GM18519 (cell line): ENCODE measurements around the gene HS2ST1.
A peak's percentile ranks its signal among the peaks of the same experiment; 100 is the strongest.
"Not testable (repeated sequence)": the region's sequence is repeated elsewhere in the genome, so short reads cannot be mapped to it uniquely, and the experiment has no call there.

ENCODE experiments used
- ATAC-seq: cut with Tn5 transposase; IDR thresholded peaks from one replicate; pipeline ENCODE4 v1.9.1; 2021; ENCODE audit warnings: mild to moderate bottlenecking, moderate library complexity; ENCODE audit not compliant: unreplicated experiment, low FRiP score

HS2ST1 gene

DNA sequence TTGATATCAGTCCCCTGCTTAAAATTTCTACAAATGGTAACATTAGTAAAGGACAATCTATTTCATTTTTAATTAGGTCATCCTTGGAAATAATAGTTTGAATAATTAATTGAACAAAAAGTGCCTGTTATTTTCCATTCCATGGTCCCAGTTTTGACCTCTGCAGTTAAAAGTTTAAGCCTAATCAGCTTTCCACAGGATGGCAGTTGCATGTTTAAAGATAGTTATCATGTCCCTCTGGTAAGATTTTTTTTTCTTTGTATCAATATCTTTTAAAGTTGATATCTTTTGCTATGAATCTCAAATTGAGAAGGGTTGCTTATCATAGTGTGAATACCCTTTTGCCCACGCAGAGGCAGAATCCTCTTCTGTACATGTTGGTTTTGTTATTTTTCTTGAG is 90.4 kb downstream of the HS2ST1 start:
- ATAC-seq = no peak

DNA sequence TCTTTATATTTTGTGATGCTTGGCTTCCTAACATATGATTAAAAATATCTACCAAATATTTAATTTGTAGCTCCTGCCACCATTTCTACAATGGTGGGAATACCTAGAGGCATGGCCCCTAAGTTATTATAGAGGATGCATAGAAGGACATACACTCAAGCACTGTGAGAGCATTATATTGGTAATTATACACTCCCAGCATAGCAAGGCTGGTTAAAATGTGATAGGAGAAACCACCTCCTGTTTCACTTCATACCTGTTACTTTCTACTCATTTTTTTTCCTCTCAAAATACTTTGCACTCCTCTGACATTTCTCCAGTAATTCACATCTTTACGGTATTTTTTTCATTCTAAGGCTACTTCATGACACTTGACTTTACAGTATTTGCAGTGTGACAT is 92.9 kb downstream of the HS2ST1 start:
- ATAC-seq = no peak

GRCh38 chr1:87013385-87013784 is 99.0 kb downstream of the HS2ST1 start:
- ATAC-seq = not testable (repeated sequence)

DNA sequence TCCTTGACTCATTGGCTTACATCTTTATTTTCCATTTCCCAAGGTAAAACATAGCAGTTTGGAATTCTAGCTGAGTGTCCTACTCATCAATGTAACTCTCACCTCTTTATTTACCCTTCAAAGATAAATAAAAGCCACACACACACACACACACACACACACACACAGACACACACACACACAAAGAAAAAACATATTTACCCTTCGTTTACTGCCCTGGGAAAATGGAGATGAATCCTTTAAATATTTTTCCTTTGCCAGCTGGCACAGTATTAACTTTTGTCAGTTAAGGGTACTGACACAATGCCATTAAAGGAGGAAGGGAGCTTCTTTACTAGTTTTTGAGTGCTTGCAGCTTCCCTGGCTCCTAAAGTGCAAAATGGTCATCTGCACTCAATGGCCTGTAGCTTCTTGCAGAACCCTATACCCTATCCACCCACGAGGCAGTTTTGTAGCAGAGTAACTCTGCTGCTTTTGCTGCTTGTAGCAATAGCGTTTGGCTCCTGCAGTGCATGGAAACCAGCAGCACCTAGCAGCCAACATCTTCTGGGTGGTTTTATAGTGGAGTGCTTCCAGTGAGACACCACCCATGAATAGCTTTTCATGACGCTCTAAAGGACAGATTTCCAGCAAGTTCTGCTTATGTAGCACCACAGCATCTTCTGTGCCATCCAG is 103.7 kb downstream of the HS2ST1 start:
- ATAC-seq = no peak

DNA sequence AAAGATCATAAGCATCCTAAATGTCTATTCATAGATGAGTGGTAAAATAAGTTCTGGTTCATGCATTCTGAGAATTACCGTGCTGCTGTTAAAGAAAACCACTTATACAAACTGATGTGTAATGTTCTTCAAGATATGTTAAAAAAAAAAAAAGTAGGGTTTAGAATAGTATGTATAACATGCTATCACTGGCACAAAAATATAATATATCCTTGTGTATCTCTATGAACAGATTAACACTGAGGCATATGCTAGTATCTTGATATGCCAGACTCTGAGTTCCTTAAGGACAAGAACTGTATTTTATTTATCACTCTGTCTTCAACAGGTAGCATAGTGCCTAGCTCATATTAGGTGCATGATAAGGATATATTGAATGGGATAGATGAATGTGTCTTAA is 108.9 kb downstream of the HS2ST1 start:
- ATAC-seq = no peak

- peak; percentile 76 for ATAC-seq
Observed at GRCh38 chr1:87024936-87025540, 110.6 kb downstream of the HS2ST1 start.

DNA sequence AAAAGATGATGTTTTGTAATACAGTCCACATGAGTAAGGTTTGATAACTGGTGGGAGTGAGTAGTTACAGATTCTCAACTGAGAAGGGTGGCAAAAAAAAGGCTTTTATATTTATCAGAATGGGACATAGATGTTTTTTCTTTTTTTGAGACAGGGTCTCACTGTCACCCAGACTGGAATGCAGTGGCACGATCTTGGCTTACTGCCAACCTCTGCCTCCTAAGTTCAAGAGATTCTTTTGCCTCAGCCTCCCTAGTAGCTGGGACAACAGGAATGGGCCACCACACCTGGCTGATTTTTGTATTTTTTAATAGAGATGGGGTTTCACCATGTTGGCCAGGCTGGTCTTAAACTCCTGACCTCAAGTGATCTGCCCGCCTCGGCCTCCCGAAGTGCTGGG is 113.1 kb downstream of the HS2ST1 start:
- not testable (repeated sequence) for ATAC-seq

DNA sequence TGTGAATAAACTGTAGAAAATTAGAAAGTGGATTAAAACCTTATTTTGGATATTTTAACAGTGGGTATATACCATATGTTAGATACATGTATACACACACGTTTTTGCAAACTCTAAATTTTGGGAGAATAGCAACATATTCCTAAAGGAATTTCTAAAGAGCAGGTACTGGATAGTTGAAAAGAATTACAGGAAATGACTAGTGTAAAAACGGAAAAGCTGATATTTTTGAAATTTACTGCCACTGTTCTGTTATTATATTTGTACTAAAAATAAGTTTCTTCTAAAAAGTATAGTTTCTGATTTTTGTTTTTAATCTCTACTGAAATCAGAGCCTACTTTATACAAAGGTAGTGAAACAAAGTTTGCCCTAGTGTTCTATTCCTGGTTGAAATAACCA is 114.1 kb downstream of the HS2ST1 start:
- no peak for ATAC-seq

GRCh38 chr1:87030740-87031690 is 116.6 kb downstream of the HS2ST1 start:
- ATAC-seq = peak; percentile 92

GRCh38 chr1:87034351-87034750 is 119.9 kb downstream of the HS2ST1 start:
- ATAC-seq = no peak

DNA sequence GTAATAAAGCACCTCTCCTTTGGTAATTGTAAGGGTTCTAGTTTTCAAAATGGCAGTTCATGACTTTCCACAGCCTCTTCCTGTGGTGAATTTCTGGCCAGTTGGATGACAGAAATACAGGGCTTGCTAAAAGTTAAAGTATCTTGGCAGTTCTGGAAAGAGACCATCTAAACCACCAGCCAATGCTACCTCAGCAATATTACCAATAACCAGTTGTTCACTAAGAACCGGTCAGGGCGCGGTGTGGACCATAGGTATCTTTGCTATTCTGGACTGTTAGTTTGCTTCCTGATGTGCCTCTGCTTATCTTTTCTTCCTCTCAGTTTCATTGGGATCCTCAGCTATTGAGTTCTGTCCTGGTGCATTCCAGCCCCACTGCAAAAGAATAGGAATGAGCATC is 124.7 kb downstream of the HS2ST1 start:
- ATAC-seq = no peak

DNA sequence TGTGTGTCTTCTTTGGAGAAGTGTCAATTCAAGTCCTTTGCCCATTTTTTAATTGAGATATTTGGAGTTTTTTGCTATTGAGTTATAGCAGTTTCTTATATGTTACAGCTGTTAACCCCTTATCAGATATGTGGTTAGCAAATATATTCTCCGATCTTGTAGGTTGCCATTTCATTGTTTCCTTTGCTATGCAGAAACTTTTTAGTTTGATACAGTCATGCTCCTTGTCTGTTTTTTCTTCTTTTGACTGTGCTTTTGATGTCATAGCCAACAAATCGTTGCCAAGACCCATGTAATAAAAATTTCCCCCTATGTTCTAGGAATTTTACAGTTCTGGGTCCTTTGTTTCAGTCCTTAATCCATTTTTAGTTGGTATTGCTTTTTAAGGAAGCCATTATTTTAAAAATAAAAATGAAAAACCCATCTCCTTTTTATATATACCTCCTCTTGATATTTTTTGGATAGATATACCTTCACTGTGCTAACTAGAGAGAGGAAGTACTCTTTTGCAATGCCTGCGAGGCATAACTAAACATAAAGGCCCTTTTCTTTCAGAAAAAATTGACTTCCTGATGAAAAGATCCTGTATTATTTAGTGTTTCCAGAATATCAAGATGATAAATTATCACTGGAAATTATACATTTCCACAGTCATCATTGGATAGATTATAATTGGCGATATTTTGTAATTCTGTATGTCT is 127.8 kb downstream of the HS2ST1 start:
- no peak for ATAC-seq

GRCh38 chr1:87044424-87044823 is 130.0 kb downstream of the HS2ST1 start:
- ATAC-seq = peak; percentile 25

DNA sequence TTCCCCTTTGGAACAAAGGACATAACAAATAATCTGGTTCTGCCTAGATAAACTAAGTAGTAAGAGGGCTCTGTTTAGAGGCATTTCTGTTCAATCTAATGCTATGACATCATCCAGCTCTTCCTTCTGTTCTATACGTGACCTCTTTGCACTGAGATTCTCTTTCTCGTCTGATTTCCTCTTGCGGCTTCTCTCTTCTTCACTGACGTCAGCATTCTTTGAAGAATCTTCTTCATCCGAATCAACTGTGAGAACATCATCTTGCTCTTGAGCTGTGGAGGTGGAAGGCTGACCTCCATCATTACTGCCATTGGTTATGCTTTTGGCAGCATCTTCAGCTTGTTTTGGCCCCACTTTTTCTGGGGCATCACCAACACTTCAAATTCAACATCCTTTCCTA is 130.4 kb downstream of the HS2ST1 start:
- peak; percentile 62 for ATAC-seq

DNA sequence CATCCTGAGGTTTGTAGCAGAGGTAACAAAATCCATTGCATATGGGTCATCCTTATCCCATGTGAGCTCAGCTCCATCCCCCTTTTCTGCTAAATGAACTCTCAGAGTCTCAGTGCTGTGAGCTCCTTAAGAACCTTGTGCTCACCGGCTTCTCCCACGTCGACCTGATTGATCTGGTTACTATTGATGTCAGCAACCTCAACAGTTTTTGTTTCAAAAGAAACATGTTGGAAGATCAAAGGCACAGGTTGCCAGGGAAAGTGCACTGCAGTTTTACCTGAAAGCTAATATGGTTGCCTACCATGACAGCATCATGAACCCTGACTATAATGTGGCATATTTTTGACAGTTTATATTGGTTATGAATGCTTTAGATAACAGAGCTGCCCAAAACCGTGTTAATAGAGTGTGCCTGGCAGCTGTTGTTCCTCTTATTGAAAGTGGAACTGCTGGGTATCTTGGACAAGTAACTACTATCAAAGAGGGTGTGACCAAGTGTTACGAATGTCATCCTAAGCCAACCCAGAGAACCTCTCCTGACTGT is 131.4 kb downstream of the HS2ST1 start:
- ATAC-seq = no peak

DNA sequence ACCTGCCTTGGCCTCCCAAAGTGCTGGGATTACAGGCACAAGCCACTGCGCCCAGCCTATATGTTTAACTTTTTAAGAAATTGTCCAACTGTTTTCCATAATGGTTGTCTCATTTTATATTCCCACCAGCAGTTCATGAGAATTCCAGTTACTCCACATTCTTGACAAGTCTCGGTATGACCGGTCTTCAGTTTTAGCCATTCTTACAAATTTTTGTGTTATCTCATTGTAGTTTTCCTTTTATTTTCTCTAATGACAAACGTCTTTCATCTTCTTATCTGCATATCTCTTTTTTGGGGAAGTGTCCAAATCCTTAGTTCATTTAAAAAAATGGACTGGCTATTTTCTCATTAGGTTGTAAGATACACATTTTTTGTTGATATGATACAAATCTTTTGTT is 132.5 kb downstream of the HS2ST1 start:
- no peak for ATAC-seq

- ATAC-seq = no peak
Observed at GRCh38 chr1:87048237-87048636, 133.8 kb downstream of the HS2ST1 start.

GRCh38 chr1:87051965-87052364 is 137.5 kb downstream of the HS2ST1 start:
- ATAC-seq = no peak

- no peak for ATAC-seq
Observed at GRCh38 chr1:87052400-87052799, 138.0 kb downstream of the HS2ST1 start.

- ATAC-seq = no peak
Observed at GRCh38 chr1:87052961-87053360, 138.5 kb downstream of the HS2ST1 start.
